Measurements from ENCODE around the gene KDM3B. TPM values are rescaled to one million over a fixed set of nuclear protein-coding genes. Genes with fewer than 3 reads are reported as not detected.

Gene KDM3B
- total RNA-seq, 5 donors from 2014 or later (not counting 1 experiment from before 2014, with no cell fraction given) = 72.9 to 78.3 (median 76.0) TPM

GRCh38 chr5:138450971-138451370, 98.5 kb downstream of the KDM3B start:
- ChIA-PET CTCF (interaction anchor here (0.6 to 4.2 kb wide), 8 partner anchors 11 to 1137 kb away, joined by 3 to 43 read pairs (median 6); partner anchors contain the start of gene EGR1 (in 1 of the 2)), POLR2A (interaction anchor here in 1 of 2 donors (0.6 kb wide), 1 partner anchor 93 kb away, joined by 4 read pairs; no protein-coding TSS in a partner anchor)
- peaks cover 0 to 4% of the 10 kb centered on the region in 2 donors for H3K36me3 ChIP-seq (ENCODE audit: control insufficient read depth in 2 of 2, extremely low read depth in 1 of 2, insufficient read depth in 1 of 2, low read length in 1 of 2)
- no peaks in the 10 kb centered on the region for H3K9me3 ChIP-seq
- peaks cover 0 to 29% of the 10 kb centered on the region in 2 experiments for H3K27me3 ChIP-seq (replicated peaks in 1 of 2; ENCODE audit: control insufficient read depth in 2 of 2, extremely low read depth in 1 of 2, insufficient read depth in 2 of 2, low read length in 1 of 2)
- no peak overlapping the region for H3K4me3 Mint-ChIP-seq
- no peak overlapping the region for H3K4me3 ChIP-seq (ENCODE audit: control insufficient read depth in 1 of 2, extremely low read depth in 1 of 2, low read length in 1 of 2)
- H3K4me1 ChIP-seq (ENCODE audit: control insufficient read depth in 1 of 2, extremely low read depth in 1 of 2, insufficient read depth in 2 of 2, low read length in 2 of 2) = peaks cover 3 to 12% of the 10 kb centered on the region in 2 experiments
- no peak for DNase-seq
- ATAC-seq (replicated peaks in 1 of 4) = no peak
- H3K27me3 Mint-ChIP-seq = no peaks in the 10 kb centered on the region
- H3K27ac ChIP-seq (ENCODE audit: low read length) = no peak overlapping the region
- H3K27ac Mint-ChIP-seq = no peak overlapping the region
- H3K36me3 Mint-ChIP-seq = no peaks in the 10 kb centered on the region
- WGBS (ENCODE audit: insufficient coverage) = 82% methylated on average over 3 of the region's 5 CpGs
- H3K9me3 Mint-ChIP-seq = no peaks in the 10 kb centered on the region
- H3K4me1 Mint-ChIP-seq = peaks cover 5 to 8% (median 5%) of the 10 kb centered on the region in 3 donors

GRCh38 chr5:138452720-138453119, 100.2 kb downstream of the KDM3B start:
- WGBS (ENCODE audit: insufficient coverage) = 94% methylated on average over 2 of the region's 6 CpGs
- ChIA-PET CTCF (interaction anchor here in 1 of 2 donors (0.6 kb wide), 2 partner anchors 11 to 793 kb away, joined by 3 to 6 read pairs; no protein-coding TSS in a partner anchor), POLR2A (interaction anchor here in 1 of 2 donors (0.6 kb wide), 1 partner anchor 56 kb away, joined by 4 read pairs; no protein-coding TSS in a partner anchor)
- Histone ChIP-seq H3K36me3 (ENCODE audit: control insufficient read depth in 2 of 2, extremely low read depth in 1 of 2, insufficient read depth in 1 of 2, low read length in 1 of 2) (peaks cover 0 to 4% of the 10 kb centered on the region in 2 donors), H3K27me3 (replicated peaks in 1 of 2; ENCODE audit: control insufficient read depth in 2 of 2, extremely low read depth in 1 of 2, insufficient read depth in 2 of 2, low read length in 1 of 2) (peaks cover 0 to 32% of the 10 kb centered on the region in 2 experiments), H3K4me3 (ENCODE audit: control insufficient read depth in 1 of 2, extremely low read depth in 1 of 2, low read length in 1 of 2) (no peak overlapping the region), H3K27ac (ENCODE audit: low read length) (no peak overlapping the region), H3K9me3 (no peaks in the 10 kb centered on the region), H3K4me1 (ENCODE audit: control insufficient read depth in 1 of 2, extremely low read depth in 1 of 2, insufficient read depth in 2 of 2, low read length in 2 of 2) (peaks cover 3 to 16% of the 10 kb centered on the region in 2 experiments)
- H3K9me3 Mint-ChIP-seq = no peaks in the 10 kb centered on the region
- H3K27me3 Mint-ChIP-seq = no peaks in the 10 kb centered on the region
- peaks cover 5 to 10% (median 9%) of the 10 kb centered on the region in 3 donors for H3K4me1 Mint-ChIP-seq
- no peak overlapping the region for H3K27ac Mint-ChIP-seq
- ATAC-seq (replicated peaks in 1 of 4) (no peak), DNase-seq (no peak)
- H3K36me3 Mint-ChIP-seq = no peaks in the 10 kb centered on the region
- no peak overlapping the region for H3K4me3 Mint-ChIP-seq

- DNase-seq (no peak), ATAC-seq (replicated peaks in 1 of 4) (no peak)
- H3K27ac Mint-ChIP-seq = no peak overlapping the region
- H3K4me1 Mint-ChIP-seq = peaks cover 12 to 18% (median 18%) of the 10 kb centered on the region in 3 donors
- H3K4me1 ChIP-seq (ENCODE audit: control insufficient read depth in 1 of 2, extremely low read depth in 1 of 2, insufficient read depth in 2 of 2, low read length in 2 of 2) = peaks cover 9 to 25% of the 10 kb centered on the region in 2 experiments
- WGBS (ENCODE audit: insufficient coverage) = 94% methylated on average over 12 of the region's 13 CpGs
- ChIA-PET POLR2A (no interaction called here), CTCF (interaction anchor here in 1 of 2 donors (0.6 kb wide), 1 partner anchor 26 kb away, joined by 3 read pairs; no protein-coding TSS in a partner anchor)
- no peaks in the 10 kb centered on the region for H3K36me3 Mint-ChIP-seq
- H3K27ac ChIP-seq (ENCODE audit: low read length) = no peak overlapping the region
- no peaks in the 10 kb centered on the region for H3K9me3 Mint-ChIP-seq
- H3K27me3 Mint-ChIP-seq = no peaks in the 10 kb centered on the region
- no peak overlapping the region for H3K4me3 ChIP-seq (ENCODE audit: control insufficient read depth in 1 of 2, extremely low read depth in 1 of 2, low read length in 1 of 2)
- H3K36me3 ChIP-seq (ENCODE audit: control insufficient read depth in 2 of 2, extremely low read depth in 1 of 2, insufficient read depth in 1 of 2, low read length in 1 of 2) = peaks cover 0 to 4% of the 10 kb centered on the region in 2 donors
- no peak overlapping the region for H3K4me3 Mint-ChIP-seq
- H3K9me3 ChIP-seq = no peaks in the 10 kb centered on the region
- H3K27me3 ChIP-seq (replicated peaks in 1 of 2; ENCODE audit: control insufficient read depth in 2 of 2, extremely low read depth in 1 of 2, insufficient read depth in 2 of 2, low read length in 1 of 2) = peaks cover 0 to 25% of the 10 kb centered on the region in 2 experiments
Observed at GRCh38 chr5:138453590-138453989, 101.1 kb downstream of the KDM3B start.

- Histone ChIP-seq H3K9me3 (no peaks in the 10 kb centered on the region), H3K27me3 (replicated peaks in 1 of 2; ENCODE audit: control insufficient read depth in 2 of 2, extremely low read depth in 1 of 2, insufficient read depth in 2 of 2, low read length in 1 of 2) (peaks cover 0 to 23% of the 10 kb centered on the region in 2 experiments), H3K27ac (ENCODE audit: low read length) (no peak overlapping the region), H3K36me3 (ENCODE audit: control insufficient read depth in 2 of 2, extremely low read depth in 1 of 2, insufficient read depth in 1 of 2, low read length in 1 of 2) (peaks cover 0 to 4% of the 10 kb centered on the region in 2 donors), H3K4me3 (ENCODE audit: control insufficient read depth in 1 of 2, extremely low read depth in 1 of 2, low read length in 1 of 2) (no peak overlapping the region), H3K4me1 (ENCODE audit: control insufficient read depth in 1 of 2, extremely low read depth in 1 of 2, insufficient read depth in 2 of 2, low read length in 2 of 2) (peaks cover 15 to 30% of the 10 kb centered on the region in 2 experiments)
- Mint-ChIP-seq H3K27ac (no peak overlapping the region), H3K4me3 (no peak overlapping the region), H3K4me1 (peaks cover 18 to 23% (median 23%) of the 10 kb centered on the region in 3 donors), H3K27me3 (no peaks in the 10 kb centered on the region), H3K36me3 (no peaks in the 10 kb centered on the region), H3K9me3 (no peaks in the 10 kb centered on the region)
- CTCF ChIA-PET = no interaction called here
- ATAC-seq (replicated peaks in 1 of 4) = no peak
- DNase-seq = no peak
- 66% methylated on average over 6 of the region's 8 CpGs for WGBS (ENCODE audit: insufficient coverage)
- POLR2A ChIA-PET = no interaction called here
Observed at GRCh38 chr5:138454121-138454520, 101.6 kb downstream of the KDM3B start.

- Mint-ChIP-seq H3K9me3 (no peaks in the 10 kb centered on the region), H3K36me3 (no peaks in the 10 kb centered on the region), H3K4me3 (no peak overlapping the region), H3K4me1 (peaks cover 25 to 31% (median 29%) of the 10 kb centered on the region in 3 donors), H3K27me3 (no peaks in the 10 kb centered on the region), H3K27ac (no peak overlapping the region)
- ATAC-seq (replicated peaks in 1 of 4) (no peak), DNase-seq (no peak)
- 88% methylated on average over 3 of the region's 11 CpGs for WGBS (ENCODE audit: insufficient coverage)
- no peak overlapping the region for H3K27ac ChIP-seq (ENCODE audit: low read length)
- peaks cover 24 to 31% of the 10 kb centered on the region in 2 experiments for H3K4me1 ChIP-seq (ENCODE audit: control insufficient read depth in 1 of 2, extremely low read depth in 1 of 2, insufficient read depth in 2 of 2, low read length in 2 of 2)
- H3K9me3 ChIP-seq = no peaks in the 10 kb centered on the region
- H3K36me3 ChIP-seq (ENCODE audit: control insufficient read depth in 2 of 2, extremely low read depth in 1 of 2, insufficient read depth in 1 of 2, low read length in 1 of 2) = peaks cover 0 to 4% of the 10 kb centered on the region in 2 donors
- ChIA-PET POLR2A (interaction anchor here (0.5 to 0.6 kb wide), 2 partner anchors 124 to 537 kb away, joined by 3 to 5 read pairs; no protein-coding TSS in a partner anchor), CTCF (interaction anchor here (0.6 to 1.5 kb wide), 4 partner anchors 9 to 698 kb away, joined by 3 to 5 read pairs (median 4); partner anchors contain the start of gene EGR1 (in 1 of the 2))
- H3K4me3 ChIP-seq (ENCODE audit: control insufficient read depth in 1 of 2, extremely low read depth in 1 of 2, low read length in 1 of 2) = no peak overlapping the region
- H3K27me3 ChIP-seq (replicated peaks in 1 of 2; ENCODE audit: control insufficient read depth in 2 of 2, extremely low read depth in 1 of 2, insufficient read depth in 2 of 2, low read length in 1 of 2) = peaks cover 0 to 12% of the 10 kb centered on the region in 2 experiments
Observed at GRCh38 chr5:138455232-138455930, 102.9 kb downstream of the KDM3B start.

- Histone ChIP-seq H3K4me3 (ENCODE audit: control insufficient read depth in 1 of 2, extremely low read depth in 1 of 2, low read length in 1 of 2) (no peak overlapping the region), H3K9me3 (no peaks in the 10 kb centered on the region), H3K27ac (ENCODE audit: low read length) (peak overlapping the region; percentile 19), H3K36me3 (ENCODE audit: control insufficient read depth in 2 of 2, extremely low read depth in 1 of 2, insufficient read depth in 1 of 2, low read length in 1 of 2) (peaks cover 0 to 4% of the 10 kb centered on the region in 2 donors), H3K4me1 (ENCODE audit: control insufficient read depth in 1 of 2, extremely low read depth in 1 of 2, insufficient read depth in 2 of 2, low read length in 2 of 2) (peaks cover 25 to 35% of the 10 kb centered on the region in 2 experiments), H3K27me3 (replicated peaks in 1 of 2; ENCODE audit: control insufficient read depth in 2 of 2, extremely low read depth in 1 of 2, insufficient read depth in 2 of 2, low read length in 1 of 2) (peaks cover 0 to 8% of the 10 kb centered on the region in 2 experiments)
- CTCF ChIA-PET = interaction anchor here in 1 of 2 donors (1.1 to 1.2 kb wide), 2 partner anchors 42 to 85 kb away, joined by 3 to 4 read pairs; partner anchors contain the start of gene ETF1
- 87% methylated on average over 8 of the region's 12 CpGs for WGBS (ENCODE audit: insufficient coverage)
- Mint-ChIP-seq H3K27ac (peak overlapping the region in 1 of 2 donors; percentile 45), H3K36me3 (no peaks in the 10 kb centered on the region), H3K27me3 (no peaks in the 10 kb centered on the region), H3K4me3 (peak overlapping the region in 1 of 3 donors; percentile 71), H3K9me3 (no peaks in the 10 kb centered on the region), H3K4me1 (peaks cover 32 to 42% (median 36%) of the 10 kb centered on the region in 3 donors)
- ATAC-seq (replicated peaks in 1 of 4) = no peak
- POLR2A ChIA-PET = no interaction called here
- DNase-seq = no peak
Observed at GRCh38 chr5:138457531-138458275, 105.2 kb downstream of the KDM3B start.

Data from T-cell (primary cell).